Measurements from ENCODE around the gene CD200R1. TPM values are rescaled to one million over a fixed set of nuclear protein-coding genes. Genes with fewer than 3 reads are reported as not detected.

Gene CD200R1
- total and polyA plus RNA-seq, 2 of the 13 experiments (the other 11 are each of a cell fraction or from before 2014, with no cell fraction given), result 0.04 TPM; not detected in 1

DNA sequence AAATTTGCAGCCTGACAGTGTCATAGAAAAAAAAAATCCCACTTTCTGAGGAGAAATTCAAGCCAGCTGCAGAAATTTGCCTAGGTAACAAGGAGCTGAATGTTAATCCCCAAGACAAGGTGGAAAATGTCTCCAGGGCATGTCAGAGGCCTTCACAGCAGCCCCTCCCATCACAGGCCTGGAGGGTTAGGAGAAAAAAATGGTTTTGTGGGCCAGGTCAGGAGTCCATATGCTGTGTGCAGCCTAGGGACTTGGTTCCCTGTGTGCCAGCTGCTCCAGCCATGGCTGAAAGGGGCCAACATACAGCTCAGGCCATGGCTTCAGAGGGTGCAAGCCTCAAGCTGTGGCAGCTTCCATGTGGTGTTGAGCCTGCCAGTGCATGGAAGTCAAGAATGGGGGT is 11.2 kb downstream of the CD200R1 start:
- in situ Hi-C loops (cut with HindIII; ENCODE audit: extremely low pct_ligation_motif_present, low pct_unique_long_range_greater_than_20kb), result no loop called here
- POLR2A ChIA-PET, result no interaction called here

More for the DNA sequence above, 11.2 kb downstream of the CD200R1 start:
- FAIRE-seq (no peak), ATAC-seq (no peak), DNase-seq (ENCODE audit: low spot score) (no peak)
- H3K79me2 ChIP-seq (ENCODE audit: insufficient read depth, low read length), result no peaks in the 10 kb centered on the region
- H4K20me1 ChIP-seq (ENCODE audit: insufficient read depth, low read length), result no peaks in the 10 kb centered on the region
- H3K4me3 ChIP-seq (replicated peaks in 1 of 3; ENCODE audit: insufficient read depth in 1 of 3, low read depth in 2 of 3, low read length in 3 of 3), result no peak overlapping the region
- H3K36me3 ChIP-seq (replicated peaks in 1 of 2; ENCODE audit: control insufficient read depth in 1 of 2, insufficient read depth in 2 of 2, low read length in 2 of 2), result no peaks in the 10 kb centered on the region
- no peak overlapping the region for H2AFZ ChIP-seq (ENCODE audit: low read length)
- H3K4me1 ChIP-seq (ENCODE audit: insufficient read depth, low read length), result no peaks in the 10 kb centered on the region
- CTCF ChIA-PET (ENCODE audit: low intra/inter-chr PET ratio, low total read pairs), result no interaction called here
- BruUV-seq (replicated peaks), result no TSS peak
- H3K9ac ChIP-seq (ENCODE audit: insufficient read depth, low read depth, low read length), result no peak overlapping the region
- intact Hi-C loops (cut with micrococcal nuclease; ENCODE audit: unreplicated experiment), result no loop called here
- H3K4me2 ChIP-seq (ENCODE audit: low read depth, low read length), result no peak overlapping the region
- H3K9me3 ChIP-seq (ENCODE audit: low read length), result peaks cover 8% of the 10 kb centered on the region; the same call in 1 of the 2 replicates
- TF ChIP-seq MTA1 (CRISPR knock-in tag; IDR thresholded peaks at IDR 0.05; ENCODE audit: borderline replicate concordance) (no peak), KDM5A (IDR thresholded peaks at IDR 0.05; ENCODE audit: borderline replicate concordance, low read length) (no peak), ZBTB38 (CRISPR knock-in tag; IDR thresholded peaks at IDR 0.05) (no peak), ZNF383 (CRISPR knock-in tag; IDR thresholded peaks at IDR 0.05; ENCODE audit: borderline replicate concordance) (no peak), ZNF883 (CRISPR knock-in tag; IDR thresholded peaks at IDR 0.05; ENCODE audit: not compliant biosample characterization) (no peak), ZNF468 (CRISPR knock-in tag; IDR thresholded peaks at IDR 0.05) (no peak), KDM5B (CRISPR knock-in tag; IDR thresholded peaks at IDR 0.05; ENCODE audit: borderline replicate concordance) (no peak), MXI1 (IDR thresholded peaks at IDR 0.05; ENCODE audit: borderline replicate concordance, low read depth, low read length) (no peak), PCBP2 (optimal IDR thresholded peaks at IDR 0.05; ENCODE audit: low read depth, low read length, poor library complexity, severe bottlenecking) (no peak), DR1 (CRISPR knock-in tag; IDR thresholded peaks at IDR 0.05) (no peak), ZNF256 (CRISPR knock-in tag; conservative IDR thresholded peaks at IDR 0.05) (no peak), ZFP36L2 (CRISPR knock-in tag; IDR thresholded peaks at IDR 0.05) (no peak), HNRNPK (IDR thresholded peaks at IDR 0.05; ENCODE audit: low read depth, low read length, poor library complexity, severe bottlenecking) (no peak), PAX8 (CRISPR knock-in tag; IDR thresholded peaks at IDR 0.05; ENCODE audit: borderline replicate concordance) (no peak)
- TF ChIP-seq, protein P1, sequence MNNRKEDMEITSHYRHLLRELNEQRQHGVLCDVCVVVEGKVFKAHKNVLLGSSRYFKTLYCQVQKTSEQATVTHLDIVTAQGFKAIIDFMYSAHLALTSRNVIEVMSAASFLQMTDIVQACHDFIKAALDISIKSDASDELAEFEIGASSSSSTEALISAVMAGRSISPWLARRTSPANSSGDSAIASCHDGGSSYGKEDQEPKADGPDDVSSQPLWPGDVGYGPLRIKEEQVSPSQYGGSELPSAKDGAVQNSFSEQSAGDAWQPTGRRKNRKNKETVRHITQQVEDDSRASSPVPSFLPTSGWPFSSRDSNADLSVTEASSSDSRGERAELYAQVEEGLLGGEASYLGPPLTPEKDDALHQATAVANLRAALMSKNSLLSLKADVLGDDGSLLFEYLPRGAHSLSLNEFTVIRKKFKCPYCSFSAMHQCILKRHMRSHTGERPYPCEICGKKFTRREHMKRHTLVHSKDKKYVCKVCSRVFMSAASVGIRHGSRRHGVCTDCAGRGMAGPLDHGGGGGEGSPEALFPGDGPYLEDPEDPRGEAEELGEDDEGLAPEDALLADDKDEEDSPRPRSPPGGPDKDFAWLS (CRISPR knock-in tag; IDR thresholded peaks at IDR 0.05; ENCODE audit: borderline replicate concordance), result no peak
- TF ChIP-seq, protein P2, sequence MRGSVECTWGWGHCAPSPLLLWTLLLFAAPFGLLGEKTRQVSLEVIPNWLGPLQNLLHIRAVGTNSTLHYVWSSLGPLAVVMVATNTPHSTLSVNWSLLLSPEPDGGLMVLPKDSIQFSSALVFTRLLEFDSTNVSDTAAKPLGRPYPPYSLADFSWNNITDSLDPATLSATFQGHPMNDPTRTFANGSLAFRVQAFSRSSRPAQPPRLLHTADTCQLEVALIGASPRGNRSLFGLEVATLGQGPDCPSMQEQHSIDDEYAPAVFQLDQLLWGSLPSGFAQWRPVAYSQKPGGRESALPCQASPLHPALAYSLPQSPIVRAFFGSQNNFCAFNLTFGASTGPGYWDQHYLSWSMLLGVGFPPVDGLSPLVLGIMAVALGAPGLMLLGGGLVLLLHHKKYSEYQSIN (CRISPR knock-in tag; IDR thresholded peaks at IDR 0.05; ENCODE audit: borderline replicate concordance), result no peak
- no peaks in the 10 kb centered on the region for H3K27me3 ChIP-seq (ENCODE audit: control insufficient read depth in 1 of 2, insufficient read depth in 2 of 2, low read length in 2 of 2)
- H3K27ac ChIP-seq (ENCODE audit: extremely low read length, insufficient read depth, low read length), result no peak overlapping the region

Data from HepG2 (cell line).